Astrocyte of the spinal cord (primary cell): ENCODE results near the gene SPHK1.
A peak's percentile ranks its signal among the peaks of the same experiment; 100 is the strongest.

Experiments
- DNase-seq: peaks from one replicate; pipeline ENCODE4 v3.0.0; 2011; ENCODE audit warnings: low read depth, low spot score
- H3K4me3 ChIP-seq: 2 replicates; pipeline ENCODE4 v1.5.1; 2011; ENCODE audit warnings: low read depth, mild to moderate bottlenecking, low read length, moderate library complexity
- in situ Hi-C: cut with HindIII; loops from 2 replicates; pipeline ENCODE4 v1.10.0; 2017; ENCODE audit warnings: low sequenced_read_pairs
- TF ChIP-seq, protein P1 (sequence below): IDR thresholded peaks from 2 replicates; pipeline ENCODE4 v1.5.1; 2012; ENCODE audit warnings: low read depth, mild to moderate bottlenecking, low read length, inconsistent platforms

Gene SPHK1

DNA sequence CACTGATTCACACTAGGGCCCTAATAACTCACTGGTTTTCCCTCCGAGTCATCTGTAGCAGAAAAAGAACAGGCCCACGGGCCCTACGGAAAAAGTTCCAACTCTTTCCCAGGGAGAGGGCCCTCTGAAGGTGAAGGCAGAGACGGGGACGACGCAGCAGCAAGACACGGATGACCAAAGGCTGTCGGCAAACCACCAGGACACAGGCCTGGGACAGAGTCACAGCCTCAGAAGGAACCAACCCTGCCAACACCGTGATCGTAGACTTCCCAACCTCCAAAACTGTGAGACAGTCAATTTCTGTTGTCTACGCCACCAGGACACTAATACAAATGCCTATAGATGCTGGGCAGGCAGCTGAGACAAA lies 5.2 kb upstream of the SPHK1 start:
- TF ChIP-seq, protein P1, sequence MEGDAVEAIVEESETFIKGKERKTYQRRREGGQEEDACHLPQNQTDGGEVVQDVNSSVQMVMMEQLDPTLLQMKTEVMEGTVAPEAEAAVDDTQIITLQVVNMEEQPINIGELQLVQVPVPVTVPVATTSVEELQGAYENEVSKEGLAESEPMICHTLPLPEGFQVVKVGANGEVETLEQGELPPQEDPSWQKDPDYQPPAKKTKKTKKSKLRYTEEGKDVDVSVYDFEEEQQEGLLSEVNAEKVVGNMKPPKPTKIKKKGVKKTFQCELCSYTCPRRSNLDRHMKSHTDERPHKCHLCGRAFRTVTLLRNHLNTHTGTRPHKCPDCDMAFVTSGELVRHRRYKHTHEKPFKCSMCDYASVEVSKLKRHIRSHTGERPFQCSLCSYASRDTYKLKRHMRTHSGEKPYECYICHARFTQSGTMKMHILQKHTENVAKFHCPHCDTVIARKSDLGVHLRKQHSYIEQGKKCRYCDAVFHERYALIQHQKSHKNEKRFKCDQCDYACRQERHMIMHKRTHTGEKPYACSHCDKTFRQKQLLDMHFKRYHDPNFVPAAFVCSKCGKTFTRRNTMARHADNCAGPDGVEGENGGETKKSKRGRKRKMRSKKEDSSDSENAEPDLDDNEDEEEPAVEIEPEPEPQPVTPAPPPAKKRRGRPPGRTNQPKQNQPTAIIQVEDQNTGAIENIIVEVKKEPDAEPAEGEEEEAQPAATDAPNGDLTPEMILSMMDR = no peak
- H3K4me3 ChIP-seq = no peak overlapping the region
- DNase-seq = no peak
- in situ Hi-C loops = no loop called here

DNA sequence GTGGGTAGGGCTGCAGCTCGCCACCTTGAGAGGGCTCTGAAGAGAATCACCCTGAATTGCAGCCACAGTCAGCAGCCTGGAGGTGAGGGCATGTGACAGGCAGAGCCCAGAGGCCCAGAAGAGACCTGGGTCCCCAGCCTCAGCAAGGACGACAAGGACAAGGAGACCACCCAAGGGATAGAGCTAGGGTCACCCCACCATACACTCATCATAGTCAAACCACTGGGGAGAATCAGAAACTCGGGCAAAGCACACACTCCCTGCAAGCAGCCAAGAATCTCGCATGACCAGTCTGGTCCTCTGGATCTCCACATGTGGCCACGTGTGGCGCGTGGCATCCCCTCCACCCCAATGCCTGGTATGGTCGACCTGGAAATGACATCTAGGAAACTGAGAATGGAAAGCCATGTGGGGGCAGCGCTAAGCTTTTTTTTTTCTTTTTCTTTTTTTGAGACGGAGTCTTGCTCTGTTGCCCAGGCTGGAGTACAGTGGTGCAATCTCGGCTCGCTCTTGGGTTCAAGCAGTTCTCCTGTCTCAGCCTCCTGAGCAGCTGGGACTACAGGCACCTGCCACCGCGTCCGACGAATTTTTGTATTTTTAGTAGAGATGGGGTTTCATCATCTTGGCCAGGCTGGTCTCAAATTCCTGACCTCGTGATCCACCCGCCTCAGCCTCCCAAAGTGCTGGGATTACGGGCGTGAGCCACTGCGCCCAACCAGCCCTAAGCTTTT lies 4.6 kb upstream of the SPHK1 start:
- no peak overlapping the region for H3K4me3 ChIP-seq
- DNase-seq = no peak
- in situ Hi-C loops = no loop called here
- TF ChIP-seq, protein P1 = no peak

DNA sequence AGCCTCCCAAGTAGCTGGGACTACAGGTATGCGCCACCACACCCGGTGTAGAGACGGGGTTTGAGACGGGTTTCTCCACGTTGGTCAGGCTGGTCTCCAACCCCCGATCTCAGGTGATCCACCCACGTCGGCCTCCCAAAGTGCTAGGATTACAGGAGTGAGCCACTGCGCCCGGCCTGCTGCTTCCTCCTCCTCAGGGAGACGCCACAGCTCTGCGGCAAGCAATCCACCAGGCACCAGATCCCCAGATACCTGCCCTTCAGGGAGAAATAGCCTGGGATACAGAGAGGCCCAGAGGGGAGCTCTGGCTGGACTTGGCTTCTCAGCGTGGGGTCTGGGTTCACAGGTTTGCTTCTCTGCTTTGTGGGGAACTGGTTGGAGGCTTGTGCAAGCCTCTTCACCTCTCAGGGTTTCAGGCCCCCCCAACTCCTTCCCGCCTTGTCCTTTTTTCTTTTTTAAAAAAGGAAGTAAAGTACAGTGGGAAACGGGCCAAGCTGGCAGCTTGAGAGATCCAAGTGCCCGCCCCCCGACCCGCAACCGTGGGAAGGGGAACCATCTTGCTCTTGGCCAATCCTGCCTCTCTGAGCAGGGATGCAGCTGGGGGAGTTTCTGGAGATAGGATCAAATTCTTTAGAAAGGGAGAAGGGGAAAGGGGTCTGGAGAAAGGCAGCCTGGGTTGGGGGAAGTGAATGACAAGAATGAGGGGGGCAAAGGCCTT lies 2.6 kb upstream of the SPHK1 start:
- no peak overlapping the region for H3K4me3 ChIP-seq

DNA sequence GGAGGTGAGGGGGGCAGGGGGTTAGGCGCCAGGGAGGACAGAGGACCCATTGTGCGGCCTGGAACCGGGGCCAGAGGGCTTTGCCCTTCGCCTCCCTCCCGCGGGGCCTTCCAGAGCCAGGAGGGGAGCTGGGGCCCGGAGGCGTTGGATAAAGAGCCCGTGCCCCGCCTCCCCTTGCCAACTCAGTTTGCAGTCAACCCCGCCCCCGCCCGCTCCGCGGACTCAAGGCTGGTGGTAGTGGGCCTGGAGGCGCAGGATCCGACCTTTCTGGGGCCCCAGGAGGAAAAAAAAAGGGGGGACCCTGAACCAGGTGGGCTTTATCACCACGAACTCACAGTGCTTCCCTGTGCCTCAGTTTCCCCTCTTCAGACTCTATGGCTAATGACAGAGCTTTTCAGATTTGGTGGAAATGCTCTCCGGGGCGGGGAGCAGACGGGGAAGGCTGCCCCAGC lies 2.0 kb upstream of the SPHK1 start:
- in situ Hi-C loops = no loop called here
- DNase-seq = peak; percentile 49
- TF ChIP-seq, protein P1 = no peak
- peak overlapping the region; percentile 55 for H3K4me3 ChIP-seq

More for the DNA sequence above, 2.6 kb upstream of the SPHK1 start:
- no peak for DNase-seq
- in situ Hi-C loops = no loop called here
- TF ChIP-seq, protein P1 = no peak

DNA sequence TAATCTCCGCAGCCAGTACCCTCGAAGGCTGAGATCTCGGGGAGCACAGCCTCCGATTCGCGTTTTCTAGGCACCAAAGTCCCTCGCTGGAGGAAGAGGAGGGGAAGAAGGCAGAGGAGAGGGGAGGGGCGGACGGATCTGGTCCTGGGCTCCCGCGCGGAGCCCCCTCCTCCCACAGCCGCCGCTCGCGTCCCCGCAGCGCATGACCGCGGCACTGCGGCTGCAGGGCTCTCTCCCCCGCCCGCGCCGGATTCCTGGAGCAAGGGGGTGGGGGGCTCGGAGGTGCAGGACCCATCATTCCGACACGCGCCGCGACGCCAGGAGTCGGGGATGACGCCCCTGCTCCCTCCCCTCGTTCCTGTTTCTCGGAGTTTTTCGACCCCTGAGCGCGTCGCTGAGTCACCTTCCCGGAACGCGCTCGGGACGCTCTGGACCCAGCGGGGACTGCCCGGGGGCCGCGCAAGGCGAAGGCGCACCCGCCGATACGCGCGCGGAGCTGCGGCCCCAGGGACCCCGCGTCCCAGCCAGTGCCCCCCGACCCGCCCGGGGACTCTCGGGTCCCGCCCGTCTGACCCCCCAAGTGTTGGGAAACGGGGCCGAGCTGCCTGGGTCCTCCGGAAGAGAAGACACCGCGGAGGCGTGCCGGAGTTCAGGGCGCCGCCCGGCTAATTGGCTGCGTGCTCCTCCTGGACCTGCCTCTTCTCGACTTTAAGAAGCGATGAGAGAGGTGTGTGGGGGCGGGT lies 1.4 kb upstream of the SPHK1 start:
- in situ Hi-C loops = no loop called here
- DNase-seq = peak; percentile 69
- TF ChIP-seq, protein P1 = no peak
- peak overlapping the region; percentile 55 for H3K4me3 ChIP-seq

DNA sequence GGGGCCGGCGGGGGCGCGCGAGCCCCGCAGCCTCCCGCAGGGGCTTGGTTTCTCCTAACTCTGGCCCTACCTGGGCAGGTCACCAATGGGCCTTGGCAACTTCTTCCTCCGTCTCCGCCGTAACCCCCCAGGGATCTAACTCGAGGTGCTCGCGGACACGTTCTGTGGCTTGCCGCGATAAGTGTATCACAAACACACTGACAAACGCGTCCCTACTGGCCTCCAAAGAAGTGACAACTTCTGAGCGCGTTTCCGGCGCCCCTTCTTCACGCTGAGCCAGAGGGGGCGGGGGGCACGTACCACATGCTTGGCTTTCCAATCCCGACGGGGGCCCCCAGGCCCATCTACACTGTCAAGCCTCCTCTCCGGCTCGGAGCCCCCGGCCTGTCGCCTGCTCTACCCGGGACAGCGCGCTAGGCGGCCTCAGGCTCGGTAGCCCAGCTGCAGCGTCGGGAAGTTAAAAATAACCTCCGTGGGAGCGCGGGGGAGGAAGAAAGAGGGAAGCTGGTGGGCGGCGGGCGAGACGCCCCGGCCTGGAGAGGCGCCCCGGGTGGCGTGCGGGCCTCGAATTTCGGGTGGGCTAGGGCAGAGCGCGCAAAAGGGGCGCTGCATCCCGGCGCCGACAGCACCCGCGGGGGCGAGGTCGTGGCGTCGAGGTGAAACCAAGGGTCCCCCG lies 725 bp upstream of the SPHK1 start:
- H3K4me3 ChIP-seq = peak overlapping the region; percentile 55
- in situ Hi-C loops = no loop called here
- peak; percentile 55 for DNase-seq
- TF ChIP-seq, protein P1 = peak; percentile 23
